HepG2 (cell line): ENCODE results near the gene ZNF628. TPM values are rescaled to one million over a fixed set of nuclear protein-coding genes. Genes with fewer than 3 reads are reported as not detected.

Experiments used
- ATAC-seq: fragments of 200-7000 bp; cut with Tn5 transposase; 3 replicates; pipeline ENCODE4 v1.9.1; 2020; ENCODE audit warnings: mild to moderate bottlenecking, moderate library complexity
- BruUV-seq: library from RNA; stranded (reverse); fragments of 400-500 nt; replicated peaks from 2 replicates; lab custom pipeline; 2021; lab: Mats Ljungman, UMichigan
- CTCF ChIA-PET: fragments of 300-600 bp; formaldehyde crosslinking; extraction: SDS; loops from one replicate; lab custom pipeline; 2021; ENCODE audit warnings: low total read pairs, inconsistent platforms, low intra/inter-chr PET ratio; lab: Yijun Ruan, JAX
- POLR2A ChIA-PET: fragments of 350-600 bp; sonication (Branson Sonifier 250); formaldehyde crosslinking; loops from one replicate; lab custom pipeline; 2020; ENCODE audit warnings: antibody characterized with exemption, inconsistent platforms; lab: Yijun Ruan, JAX
- DNase-seq: peaks from one replicate; pipeline ENCODE4 v3.0.0-alpha.2; 2015; ENCODE audit warnings: low spot score
- FAIRE-seq: peaks from 3 replicates; lab custom pipeline; 2011; peaks lifted over from hg19 to GRCh38; lab: Jason Lieb, UNC
- H2AFZ ChIP-seq: one replicate; pipeline ENCODE4 v1.6.1; 2011; ENCODE audit warnings: low read length, inconsistent platforms
- H3K27ac ChIP-seq: fragments of 300-600 bp; 3 replicates; pipeline ENCODE4 v1.8.0; 2011; ENCODE audit warnings: mixed run types, mild to moderate bottlenecking, mixed read lengths, low read length, inconsistent platforms; ENCODE audit not compliant: insufficient read depth; ENCODE audit errors: extremely low read length
- H3K27me3 ChIP-seq, 2 experiments: fragments of 200-600 bp in 1 of 2; 2 replicates in 1 of 2; 3 replicates in 1 of 2; pipeline versions ENCODE4 v1.6.0 to v1.8.0; 2011; ENCODE audit warnings: low read length in 2 of 2, mild to moderate bottlenecking in 2 of 2, moderate library complexity in 2 of 2, inconsistent platforms in 1 of 2; ENCODE audit not compliant: insufficient read depth in 2 of 2, control insufficient read depth in 1 of 2
- H3K36me3 ChIP-seq, 2 experiments: fragments of 200-600 bp in 1 of 2; replicated peaks in 1 of 2; 2 replicates in 1 of 2; 3 replicates in 1 of 2; pipeline versions ENCODE4 v1.5.1 to v1.8.0; 2011; ENCODE audit warnings: low read length in 2 of 2, inconsistent platforms in 1 of 2; ENCODE audit not compliant: insufficient read depth in 2 of 2, control insufficient read depth in 1 of 2
- H3K4me1 ChIP-seq: 2 replicates; pipeline ENCODE4 v1.5.1; 2012; ENCODE audit warnings: low read length, inconsistent platforms; ENCODE audit not compliant: insufficient read depth
- H3K4me2 ChIP-seq: 2 replicates; pipeline ENCODE4 v1.6.0; 2011; ENCODE audit warnings: low read depth, low read length, inconsistent platforms
- H3K4me3 ChIP-seq, 3 experiments: fragments of 200-600 bp in 1 of 3; sonication (generic), shearing (Covaris generic) in 1 of 3; replicated peaks in 1 of 3; 2 replicates each; pipeline ENCODE4 v1.5.1; 2011 to 2016; ENCODE audit warnings: low read length in 3 of 3, inconsistent platforms in 2 of 3, low read depth in 2 of 3, mild to moderate bottlenecking in 2 of 3, control low read depth in 1 of 3, mixed read lengths in 1 of 3; ENCODE audit not compliant: insufficient read depth in 1 of 3
- H3K79me2 ChIP-seq: one replicate; pipeline ENCODE4 v1.6.1; 2011; ENCODE audit warnings: low read length, inconsistent platforms; ENCODE audit not compliant: insufficient read depth
- H3K9ac ChIP-seq: 2 replicates; pipeline ENCODE4 v1.6.0; 2011; ENCODE audit warnings: mild to moderate bottlenecking, low read depth, low read length, inconsistent platforms; ENCODE audit not compliant: insufficient read depth
- H3K9me3 ChIP-seq: 2 replicates; pipeline ENCODE4 v1.5.1; 2012; ENCODE audit warnings: mild to moderate bottlenecking, low read length
- H4K20me1 ChIP-seq: 2 replicates; pipeline ENCODE4 v1.6.0; 2011; ENCODE audit warnings: inconsistent platforms, mild to moderate bottlenecking, low read length, moderate library complexity; ENCODE audit not compliant: insufficient read depth
- BRD4 ChIP-seq: sonication (generic); formaldehyde crosslinking; IDR thresholded peaks from 2 replicates; pipeline ENCODE4 v1.4.0; 2020; ENCODE audit warnings: missing genetic modification reagents
- DPF2 ChIP-seq: sonication (generic); formaldehyde crosslinking; IDR thresholded peaks from 2 replicates; pipeline ENCODE4 v1.4.0; 2020; ENCODE audit warnings: mild to moderate bottlenecking, low read depth, missing genetic modification reagents, borderline replicate concordance
- KDM5B ChIP-seq: sonication (generic); formaldehyde crosslinking; IDR thresholded peaks from 2 replicates; pipeline ENCODE4 v1.4.0; 2020; ENCODE audit warnings: missing genetic modification reagents, mild to moderate bottlenecking, borderline replicate concordance
- MATR3 ChIP-seq: sonication (generic); formaldehyde crosslinking; IDR thresholded peaks from 2 replicates; pipeline ENCODE4 v1.4.0; 2020; ENCODE audit warnings: missing genetic modification reagents
- PTBP1 ChIP-seq: fragments of 200-400 bp; formaldehyde crosslinking; IDR thresholded peaks from 2 replicates; pipeline ENCODE4 v1.6.1; 2018; ENCODE audit warnings: low read length, low read depth; ENCODE audit not compliant: poor library complexity, severe bottlenecking
- SP5 ChIP-seq: IDR thresholded peaks from 2 replicates; pipeline ENCODE4 v1.6.1; 2016; ENCODE audit warnings: low read depth, borderline replicate concordance
- ZNF292 ChIP-seq: sonication (generic); formaldehyde crosslinking; IDR thresholded peaks from 2 replicates; pipeline ENCODE4 v1.8.1; 2022; ENCODE audit warnings: mild to moderate bottlenecking, low read depth, missing genetic modification reagents, borderline replicate concordance
- WGBS: methylation state at CpG from one replicate; pipeline ENCODE4 v1.1.6; 2017; ENCODE audit warnings: low lambda C conversion rate; 5-methylcytosine and 5-hydroxymethylcytosine counted together
- in situ Hi-C: cut with HindIII; loops from 2 replicates; pipeline ENCODE4 v1.10.0; 2017; ENCODE audit warnings: low pct_unique_long_range_greater_than_20kb; ENCODE audit not compliant: extremely low pct_ligation_motif_present
- intact Hi-C: fragments of 100-400 bp; cut with micrococcal nuclease; formaldehyde crosslinking; loops from one replicate; pipeline ENCODE4 v1.10.0; 2022; ENCODE audit not compliant: unreplicated experiment
- polyA plus RNA-seq, 8 experiments: library from polyadenylated mRNA; depleted of rRNA in 3 of 8; stranded (reverse) in 7 of 8; unstranded in 1 of 8; fragments of >200 nt; fragmentation: Illumina TruSeq in 4 of 8; extraction: Trizol in 4 of 8; gene quantifications; 2 replicates each; pipeline versions ENCODE4 v1.2.1 to v1.2.3, GENCODE V29; 2011 to 2016; ENCODE audit warnings: low read depth in 4 of 8, missing spikeins in 1 of 8, mixed read lengths in 1 of 8; ENCODE audit not compliant: insufficient read depth in 1 of 8
- total RNA-seq, 5 experiments: library from RNA; depleted of rRNA; stranded (reverse); fragments of >200 nt; fragmentation: Illumina TruSeq; extraction: Trizol; gene quantifications; 2 replicates each; pipeline ENCODE4 v1.2.3, GENCODE V29; 2016; ENCODE audit warnings: low read depth in 1 of 5
- TF ChIP-seq, protein P1 (sequence below): IDR thresholded peaks from 2 replicates; pipeline ENCODE4 v1.6.1; 2012; ENCODE audit warnings: low read length, improper control_type of control experiment
- TF ChIP-seq, protein P2 (sequence below): fragments of 450-650 bp; IDR thresholded peaks from 2 replicates; pipeline ENCODE4 v1.6.1; 2016
- TF ChIP-seq, protein P3 (sequence below): sonication (generic); formaldehyde crosslinking; IDR thresholded peaks from 2 replicates; pipeline ENCODE4 v1.4.0; 2020; ENCODE audit warnings: mild to moderate bottlenecking, missing genetic modification reagents

The ZNF628 gene
- total and polyA plus RNA-seq, 2 of the 13 experiments (the other 11 are each of a cell fraction or from before 2014, with no cell fraction given), result 0.54 to 1.2 TPM

- FAIRE-seq (no peak), ATAC-seq (no peak), DNase-seq (no peak)
- ChIA-PET CTCF (no interaction called here), POLR2A (no interaction called here)
- intact Hi-C loops, result no loop called here
- Histone ChIP-seq H3K9me3 (no peaks in the 10 kb centered on the region), H3K9ac (no peak overlapping the region), H3K27me3 (peaks cover 16 to 67% of the 10 kb centered on the region in 2 experiments), H2AFZ (no peak overlapping the region), H3K4me1 (peaks cover 12% of the 10 kb centered on the region), H3K79me2 (no peaks in the 10 kb centered on the region), H4K20me1 (no peaks in the 10 kb centered on the region), H3K36me3 (no peaks in the 10 kb centered on the region), H3K4me3 (no peak overlapping the region), H3K27ac (no peak overlapping the region), H3K4me2 (no peak overlapping the region)
- TF ChIP-seq MATR3 (no peak), KDM5B (CRISPR knock-in tag) (no peak), BRD4 (CRISPR knock-in tag) (no peak), SP5 (CRISPR knock-in tag) (no peak), DPF2 (CRISPR knock-in tag) (no peak), ZNF292 (CRISPR knock-in tag) (no peak), PTBP1 (no peak)
- TF ChIP-seq, protein P1, sequence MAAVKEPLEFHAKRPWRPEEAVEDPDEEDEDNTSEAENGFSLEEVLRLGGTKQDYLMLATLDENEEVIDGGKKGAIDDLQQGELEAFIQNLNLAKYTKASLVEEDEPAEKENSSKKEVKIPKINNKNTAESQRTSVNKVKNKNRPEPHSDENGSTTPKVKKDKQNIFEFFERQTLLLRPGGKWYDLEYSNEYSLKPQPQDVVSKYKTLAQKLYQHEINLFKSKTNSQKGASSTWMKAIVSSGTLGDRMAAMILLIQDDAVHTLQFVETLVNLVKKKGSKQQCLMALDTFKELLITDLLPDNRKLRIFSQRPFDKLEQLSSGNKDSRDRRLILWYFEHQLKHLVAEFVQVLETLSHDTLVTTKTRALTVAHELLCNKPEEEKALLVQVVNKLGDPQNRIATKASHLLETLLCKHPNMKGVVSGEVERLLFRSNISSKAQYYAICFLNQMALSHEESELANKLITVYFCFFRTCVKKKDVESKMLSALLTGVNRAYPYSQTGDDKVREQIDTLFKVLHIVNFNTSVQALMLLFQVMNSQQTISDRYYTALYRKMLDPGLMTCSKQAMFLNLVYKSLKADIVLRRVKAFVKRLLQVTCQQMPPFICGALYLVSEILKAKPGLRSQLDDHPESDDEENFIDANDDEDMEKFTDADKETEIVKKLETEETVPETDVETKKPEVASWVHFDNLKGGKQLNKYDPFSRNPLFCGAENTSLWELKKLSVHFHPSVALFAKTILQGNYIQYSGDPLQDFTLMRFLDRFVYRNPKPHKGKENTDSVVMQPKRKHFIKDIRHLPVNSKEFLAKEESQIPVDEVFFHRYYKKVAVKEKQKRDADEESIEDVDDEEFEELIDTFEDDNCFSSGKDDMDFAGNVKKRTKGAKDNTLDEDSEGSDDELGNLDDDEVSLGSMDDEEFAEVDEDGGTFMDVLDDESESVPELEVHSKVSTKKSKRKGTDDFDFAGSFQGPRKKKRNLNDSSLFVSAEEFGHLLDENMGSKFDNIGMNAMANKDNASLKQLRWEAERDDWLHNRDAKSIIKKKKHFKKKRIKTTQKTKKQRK, result no peak
- TF ChIP-seq, protein P2, sequence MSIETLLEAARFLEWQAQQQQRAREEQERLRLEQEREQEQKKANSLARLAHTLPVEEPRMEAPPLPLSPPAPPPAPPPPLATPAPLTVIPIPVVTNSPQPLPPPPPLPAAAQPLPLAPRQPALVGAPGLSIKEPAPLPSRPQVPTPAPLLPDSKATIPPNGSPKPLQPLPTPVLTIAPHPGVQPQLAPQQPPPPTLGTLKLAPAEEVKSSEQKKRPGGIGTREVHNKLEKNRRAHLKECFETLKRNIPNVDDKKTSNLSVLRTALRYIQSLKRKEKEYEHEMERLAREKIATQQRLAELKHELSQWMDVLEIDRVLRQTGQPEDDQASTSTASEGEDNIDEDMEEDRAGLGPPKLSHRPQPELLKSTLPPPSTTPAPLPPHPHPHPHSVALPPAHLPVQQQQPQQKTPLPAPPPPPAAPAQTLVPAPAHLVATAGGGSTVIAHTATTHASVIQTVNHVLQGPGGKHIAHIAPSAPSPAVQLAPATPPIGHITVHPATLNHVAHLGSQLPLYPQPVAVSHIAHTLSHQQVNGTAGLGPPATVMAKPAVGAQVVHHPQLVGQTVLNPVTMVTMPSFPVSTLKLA, result no peak
- TF ChIP-seq, protein P3, sequence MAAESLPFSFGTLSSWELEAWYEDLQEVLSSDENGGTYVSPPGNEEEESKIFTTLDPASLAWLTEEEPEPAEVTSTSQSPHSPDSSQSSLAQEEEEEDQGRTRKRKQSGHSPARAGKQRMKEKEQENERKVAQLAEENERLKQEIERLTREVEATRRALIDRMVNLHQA (CRISPR knock-in tag), result no peak
- WGBS, result 31% methylated on average over 11 of the region's 12 CpGs
- in situ Hi-C loops, result no loop called here
- no TSS peak for BruUV-seq
Measured at GRCh38 chr19:55492362-55492944, 16.0 kb downstream of the ZNF628 start.
